VCaP (cell line): ENCODE data around the gene PPM1M.

Experiments
- H3K27ac ChIP-seq: fragments of 450-650 bp; 2 replicates; pipeline ENCODE4 v1.5.1; 2017
- TF ChIP-seq, protein P1 (sequence below): fragments of 450-650 bp; conservative IDR thresholded peaks from 2 replicates; pipeline ENCODE4 v1.5.1; 2017; ENCODE audit warnings: mild to moderate bottlenecking, moderate library complexity

The PPM1M gene

GRCh38 chr3:52222319-52223221, 23.0 kb upstream of the PPM1M start:
- no peak overlapping the region for H3K27ac ChIP-seq
- TF ChIP-seq, protein P1, sequence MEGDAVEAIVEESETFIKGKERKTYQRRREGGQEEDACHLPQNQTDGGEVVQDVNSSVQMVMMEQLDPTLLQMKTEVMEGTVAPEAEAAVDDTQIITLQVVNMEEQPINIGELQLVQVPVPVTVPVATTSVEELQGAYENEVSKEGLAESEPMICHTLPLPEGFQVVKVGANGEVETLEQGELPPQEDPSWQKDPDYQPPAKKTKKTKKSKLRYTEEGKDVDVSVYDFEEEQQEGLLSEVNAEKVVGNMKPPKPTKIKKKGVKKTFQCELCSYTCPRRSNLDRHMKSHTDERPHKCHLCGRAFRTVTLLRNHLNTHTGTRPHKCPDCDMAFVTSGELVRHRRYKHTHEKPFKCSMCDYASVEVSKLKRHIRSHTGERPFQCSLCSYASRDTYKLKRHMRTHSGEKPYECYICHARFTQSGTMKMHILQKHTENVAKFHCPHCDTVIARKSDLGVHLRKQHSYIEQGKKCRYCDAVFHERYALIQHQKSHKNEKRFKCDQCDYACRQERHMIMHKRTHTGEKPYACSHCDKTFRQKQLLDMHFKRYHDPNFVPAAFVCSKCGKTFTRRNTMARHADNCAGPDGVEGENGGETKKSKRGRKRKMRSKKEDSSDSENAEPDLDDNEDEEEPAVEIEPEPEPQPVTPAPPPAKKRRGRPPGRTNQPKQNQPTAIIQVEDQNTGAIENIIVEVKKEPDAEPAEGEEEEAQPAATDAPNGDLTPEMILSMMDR: no peak

- H3K27ac ChIP-seq: no peak overlapping the region
- TF ChIP-seq, protein P1: no peak
These were observed 21.8 kb upstream of the PPM1M start for GRCh38 chr3:52223449-52224408.

DNA sequence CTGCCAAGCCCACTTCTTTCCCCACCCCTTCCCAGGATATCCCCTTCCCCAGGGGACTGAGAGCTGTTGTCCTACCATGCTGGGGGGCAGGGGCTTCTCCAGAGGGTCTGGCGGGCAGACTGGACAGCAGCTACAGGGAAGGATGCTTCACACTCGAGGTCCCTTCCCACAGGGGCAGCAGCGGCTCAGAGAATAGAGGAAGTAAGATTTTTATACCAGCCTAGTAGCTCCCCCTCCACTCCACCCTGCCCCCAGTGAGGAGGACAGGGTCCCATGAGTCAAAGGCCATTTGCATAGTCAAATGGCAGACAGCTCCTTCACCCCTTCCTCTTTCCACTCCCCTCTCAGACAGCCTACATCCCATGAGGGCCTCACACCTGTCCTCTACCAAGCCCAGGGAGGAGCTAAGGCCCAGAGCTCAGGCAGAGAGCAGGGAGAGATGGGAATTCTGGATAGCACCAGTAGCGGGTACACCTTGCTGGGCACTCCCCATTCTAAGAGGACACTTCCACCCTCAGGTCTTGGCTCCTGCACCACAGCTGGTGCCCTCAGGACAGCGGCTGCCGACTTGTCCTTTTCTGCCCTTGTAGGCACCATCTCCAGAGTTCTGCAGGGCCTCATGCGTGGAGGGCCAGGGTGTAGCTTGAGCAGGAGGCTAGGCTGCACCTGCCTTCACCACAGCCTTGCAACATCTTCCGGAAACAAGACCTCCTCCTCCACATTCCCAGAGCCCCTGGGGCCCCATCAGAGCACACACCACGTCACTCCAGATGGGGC, 19.9 kb upstream of the PPM1M start, which contains the start of gene TLR9:
Gene TLR9 (minus strand): TSS at position 194 of the 777 bp plus-strand sequence. CDS start 116 bp downstream, at position 78.
- H3K27ac ChIP-seq: no peak within 1 kb of the TSS
- TF ChIP-seq, protein P1: no peak

DNA sequence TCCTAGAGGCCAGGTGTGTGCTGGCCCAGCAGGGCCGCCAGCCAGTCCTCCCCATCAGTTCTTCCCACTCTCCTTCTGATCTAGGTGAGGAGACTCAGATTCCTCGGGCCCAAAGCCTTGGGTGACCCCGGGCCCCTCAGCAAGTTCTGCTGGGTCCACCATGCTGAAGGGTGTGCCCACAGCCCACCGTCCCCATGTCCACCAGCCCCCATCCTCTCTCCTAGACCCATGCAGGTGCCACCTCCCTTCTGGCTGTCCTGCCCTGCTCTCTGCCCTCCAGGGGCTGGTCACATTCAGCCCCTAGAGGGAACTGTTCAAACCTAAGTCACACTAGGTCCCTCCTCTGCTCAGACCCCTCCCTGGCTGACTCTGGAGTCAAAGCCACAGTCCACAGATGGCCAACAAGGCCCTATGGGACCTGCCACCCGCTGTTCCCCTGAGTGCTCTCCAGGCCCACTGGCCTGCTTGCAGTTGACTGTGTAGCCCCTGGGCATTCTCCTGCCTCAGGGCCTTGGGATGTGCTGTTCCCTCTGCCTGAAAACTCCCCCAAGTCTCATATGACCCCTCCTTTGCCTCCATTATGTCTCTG, 19.2 kb upstream of the PPM1M start:
- H3K27ac ChIP-seq: no peak overlapping the region
- TF ChIP-seq, protein P1: no peak

GRCh38 chr3:52227117-52227516, 18.4 kb upstream of the PPM1M start:
- TF ChIP-seq, protein P1: no peak; the same call in 1 of the 2 replicates
- no peak overlapping the region for H3K27ac ChIP-seq

GRCh38 chr3:52227766-52228165, 17.8 kb upstream of the PPM1M start:
- TF ChIP-seq, protein P1: no peak
- H3K27ac ChIP-seq: no peak overlapping the region
